ENCODE results near the gene SREK1IP1. TPM values are rescaled to one million over a fixed set of nuclear protein-coding genes. Genes with fewer than 3 reads are reported as not detected.

SREK1IP1 gene
- total and polyA plus RNA-seq, 9 of the 15 experiments (the other 6 are each of a cell fraction or from before 2014, with no cell fraction given) = 6.9 to 45.2 (median 21.7) TPM

- TF ChIP-seq CREB3L1 (IDR thresholded peaks at IDR 0.05; ENCODE audit: borderline replicate concordance, low read depth) (no peak), GTF2A2 (tag; IDR thresholded peaks at IDR 0.05) (no peak)
Observed at GRCh38 chr5:64691291-64691690, 77.2 kb downstream of the SREK1IP1 start (continued).

DNA sequence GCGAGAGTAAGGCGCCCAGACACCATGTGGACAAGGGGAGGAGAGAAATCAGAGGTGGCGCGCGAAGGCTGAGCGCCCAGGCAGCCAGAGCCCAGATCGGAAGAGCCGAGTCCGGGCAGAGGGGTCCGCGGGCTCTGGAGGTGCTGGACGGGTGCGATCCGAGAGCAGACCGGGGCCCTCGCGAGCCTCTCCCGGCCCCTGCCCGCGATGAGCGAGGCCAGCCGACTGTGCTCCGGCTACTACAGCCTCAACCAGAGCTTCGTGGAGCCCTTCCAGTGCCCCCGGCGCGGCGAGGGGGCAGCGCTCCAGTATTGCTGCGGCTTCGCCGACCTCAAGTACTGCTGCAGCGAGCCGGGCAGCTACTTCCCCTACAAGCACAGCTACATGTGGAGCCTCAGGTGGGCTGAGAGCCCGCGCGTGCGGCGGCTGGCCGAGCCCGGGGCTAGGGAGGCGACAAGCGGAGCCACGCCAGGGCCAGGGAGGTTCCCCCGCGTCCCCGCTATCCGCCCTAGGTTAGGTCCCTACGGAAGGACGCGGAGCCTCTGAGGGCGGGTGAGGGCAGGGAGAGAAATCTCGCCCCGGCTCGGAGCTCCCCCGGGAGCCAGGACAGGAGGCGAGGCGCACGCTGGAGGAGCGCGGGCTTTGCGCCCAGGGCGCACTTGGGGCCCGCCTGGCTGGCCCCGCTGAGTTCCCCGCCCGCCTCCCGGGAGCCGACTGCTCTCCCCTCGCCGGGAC lies 77.9 kb downstream of the SREK1IP1 start, which contains the start of gene SHISAL2B:
Gene SHISAL2B (plus strand): TSS at position 87 of the 735 bp plus-strand sequence. CDS start 121 bp downstream, at position 208.
- no peaks in the 10 kb centered on the region for H3K79me2 ChIP-seq (ENCODE audit: control insufficient read depth, insufficient read depth, low read length)
- H3K9me1 ChIP-seq (ENCODE audit: control insufficient read depth, insufficient read depth, low read length) = no peaks in the 10 kb centered on the region
- ATAC-seq = peak; percentile 55
- BruUV-seq (replicated peaks) = no TSS peak
- POLR2A ChIA-PET = interaction anchor here (0.6 kb wide), 1 partner anchor 33 kb away, joined by 3 read pairs; no protein-coding TSS in a partner anchor
- CTCF ChIA-PET (ENCODE audit: low intra/inter-chr PET ratio) = no interaction called here
- peaks cover 17% of the 10 kb centered on the region in 2 experiments for H3K27me3 ChIP-seq (ENCODE audit: control insufficient read depth in 2 of 2, insufficient read depth in 2 of 2, low read length in 2 of 2)
- no peaks in the 10 kb centered on the region for H4K20me1 ChIP-seq (replicated peaks; ENCODE audit: control insufficient read depth, insufficient read depth, low read length)
- intact Hi-C loops (cut with micrococcal nuclease) (no loop called here), in situ Hi-C loops (cut with MboI) (no loop called here)
- 0 out of 2 replicates have a peak within 1 kb of the TSS, but pooled peaks have one; percentile 33 for H2AFZ ChIP-seq (ENCODE audit: low read depth, low read length)
- peaks cover 0 to 10% of the 10 kb centered on the region in 2 experiments; a peak in 4 of 5 replicates for H3K4me1 ChIP-seq (replicated peaks in 1 of 2; ENCODE audit: control insufficient read depth in 2 of 2, insufficient read depth in 2 of 2, low read length in 2 of 2)
- H3K36me3 ChIP-seq (ENCODE audit: control insufficient read depth, insufficient read depth, low read length) = no peaks in the 10 kb centered on the region
- no peak within 1 kb of the TSS for H3K4me3 ChIP-seq
- H3K9ac ChIP-seq (ENCODE audit: insufficient read depth in 1 of 2, low read depth in 2 of 2, low read length in 2 of 2) = no peak within 1 kb of the TSS
- FAIRE-seq = no peak
- H3K9me3 ChIP-seq (replicated peaks; ENCODE audit: control insufficient read depth, insufficient read depth, low read depth, low read length) = no peaks in the 10 kb centered on the region
- no peak for DNase-seq (ENCODE audit: extremely low read depth in 1 of 4, low spot score in 3 of 4)
- peak within 1 kb of the TSS; percentile 21; the same call in 1 of the 2 replicates for H3K4me2 ChIP-seq (ENCODE audit: insufficient read depth, low read length)
- no peak within 1 kb of the TSS for H3K27ac ChIP-seq (ENCODE audit: extremely low read depth, low read depth, low read length)
- 16% methylated on average over 36 of the region's 71 CpGs for WGBS (ENCODE audit: insufficient coverage, low coverage, missing lambda C conversion rate)
- TF ChIP-seq STAT5A (IDR thresholded peaks at IDR 0.05; ENCODE audit: borderline replicate concordance, low read length) = no peak
- TF ChIP-seq, protein P1, sequence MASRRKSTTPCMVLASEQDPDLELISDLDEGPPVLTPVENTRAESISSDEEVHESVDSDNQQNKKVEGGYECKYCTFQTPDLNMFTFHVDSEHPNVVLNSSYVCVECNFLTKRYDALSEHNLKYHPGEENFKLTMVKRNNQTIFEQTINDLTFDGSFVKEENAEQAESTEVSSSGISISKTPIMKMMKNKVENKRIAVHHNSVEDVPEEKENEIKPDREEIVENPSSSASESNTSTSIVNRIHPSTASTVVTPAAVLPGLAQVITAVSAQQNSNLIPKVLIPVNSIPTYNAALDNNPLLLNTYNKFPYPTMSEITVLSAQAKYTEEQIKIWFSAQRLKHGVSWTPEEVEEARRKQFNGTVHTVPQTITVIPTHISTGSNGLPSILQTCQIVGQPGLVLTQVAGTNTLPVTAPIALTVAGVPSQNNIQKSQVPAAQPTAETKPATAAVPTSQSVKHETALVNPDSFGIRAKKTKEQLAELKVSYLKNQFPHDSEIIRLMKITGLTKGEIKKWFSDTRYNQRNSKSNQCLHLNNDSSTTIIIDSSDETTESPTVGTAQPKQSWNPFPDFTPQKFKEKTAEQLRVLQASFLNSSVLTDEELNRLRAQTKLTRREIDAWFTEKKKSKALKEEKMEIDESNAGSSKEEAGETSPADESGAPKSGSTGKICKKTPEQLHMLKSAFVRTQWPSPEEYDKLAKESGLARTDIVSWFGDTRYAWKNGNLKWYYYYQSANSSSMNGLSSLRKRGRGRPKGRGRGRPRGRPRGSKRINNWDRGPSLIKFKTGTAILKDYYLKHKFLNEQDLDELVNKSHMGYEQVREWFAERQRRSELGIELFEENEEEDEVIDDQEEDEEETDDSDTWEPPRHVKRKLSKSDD (conservative IDR thresholded peaks at IDR 0.05; ENCODE audit: low read length) = no peak
- no peak for TF ChIP-seq SAFB (IDR thresholded peaks at IDR 0.05; ENCODE audit: borderline replicate concordance, low read depth, low read length)
- peak in 1 of 2 experiments; percentile 18 for TF ChIP-seq E2F6 (IDR thresholded peaks at IDR 0.05; ENCODE audit: borderline replicate concordance in 1 of 2, extremely low read depth in 1 of 2, insufficient read depth in 1 of 2, insufficient read length in 1 of 2, low read depth in 1 of 2, low read length in 1 of 2, poor library complexity in 1 of 2, severe bottlenecking in 1 of 2)
- no peak for TF ChIP-seq TAL1 (IDR thresholded peaks at IDR 0.05)
- 0 out of 2 replicates have a peak, but pooled peaks have one; percentile 18 for TF ChIP-seq TFAP4 (CRISPR knock-in tag; IDR thresholded peaks at IDR 0.05; ENCODE audit: borderline replicate concordance)
- TF ChIP-seq, protein P2, sequence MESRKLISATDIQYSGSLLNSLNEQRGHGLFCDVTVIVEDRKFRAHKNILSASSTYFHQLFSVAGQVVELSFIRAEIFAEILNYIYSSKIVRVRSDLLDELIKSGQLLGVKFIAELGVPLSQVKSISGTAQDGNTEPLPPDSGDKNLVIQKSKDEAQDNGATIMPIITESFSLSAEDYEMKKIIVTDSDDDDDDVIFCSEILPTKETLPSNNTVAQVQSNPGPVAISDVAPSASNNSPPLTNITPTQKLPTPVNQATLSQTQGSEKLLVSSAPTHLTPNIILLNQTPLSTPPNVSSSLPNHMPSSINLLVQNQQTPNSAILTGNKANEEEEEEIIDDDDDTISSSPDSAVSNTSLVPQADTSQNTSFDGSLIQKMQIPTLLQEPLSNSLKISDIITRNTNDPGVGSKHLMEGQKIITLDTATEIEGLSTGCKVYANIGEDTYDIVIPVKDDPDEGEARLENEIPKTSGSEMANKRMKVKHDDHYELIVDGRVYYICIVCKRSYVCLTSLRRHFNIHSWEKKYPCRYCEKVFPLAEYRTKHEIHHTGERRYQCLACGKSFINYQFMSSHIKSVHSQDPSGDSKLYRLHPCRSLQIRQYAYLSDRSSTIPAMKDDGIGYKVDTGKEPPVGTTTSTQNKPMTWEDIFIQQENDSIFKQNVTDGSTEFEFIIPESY (CRISPR knock-in tag; IDR thresholded peaks at IDR 0.05) = peak; percentile 29; the same call in 1 of the 2 replicates
